CD4-positive, alpha-beta T cell treated with Interleukin-17A for 1 hour (primary cell): ENCODE measurements around the gene CNTN1.

Experiments
- DNase-seq: peaks from one replicate; pipeline ENCODE4 v3.0.0-alpha.2; 2020

Gene CNTN1

DNA sequence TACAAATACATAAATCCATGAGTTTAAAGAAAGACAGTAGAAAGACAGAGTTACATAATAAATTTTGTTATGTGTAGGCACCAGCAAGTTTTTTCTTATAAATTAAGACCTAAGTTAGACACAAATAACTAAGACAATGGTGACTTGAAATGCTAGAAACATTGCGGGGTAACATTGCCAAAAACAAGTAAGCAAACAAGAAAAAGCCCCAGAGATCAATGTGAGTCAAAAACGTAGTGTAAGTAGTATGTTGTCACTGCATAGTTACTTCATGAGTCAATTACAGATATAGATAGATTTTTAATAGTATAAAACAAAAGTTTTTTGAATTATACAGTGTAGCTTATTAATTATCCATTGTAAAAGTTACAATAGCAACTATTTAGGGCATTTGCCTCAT, 83.4 kb downstream of the CNTN1 start:
- no peak for DNase-seq

DNA sequence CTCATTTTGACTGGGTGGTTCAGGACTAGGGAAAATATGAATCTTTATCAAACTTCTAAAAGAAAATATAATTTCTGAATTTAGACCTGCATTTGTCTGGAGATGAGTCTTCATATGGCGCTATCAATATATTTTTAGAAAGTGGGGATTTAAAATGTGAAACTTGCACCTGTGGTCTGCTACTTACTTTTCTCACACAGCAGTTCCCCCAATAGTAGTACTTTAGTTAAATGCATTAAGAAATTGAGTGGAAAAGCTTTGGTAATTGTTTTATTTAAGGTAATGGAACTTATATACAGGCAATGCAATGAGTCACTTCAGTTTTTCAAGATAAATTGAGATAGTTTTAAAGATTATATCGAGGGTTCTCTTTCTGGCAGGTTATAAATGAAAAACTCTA, 91.9 kb downstream of the CNTN1 start:
- no peak for DNase-seq

DNA sequence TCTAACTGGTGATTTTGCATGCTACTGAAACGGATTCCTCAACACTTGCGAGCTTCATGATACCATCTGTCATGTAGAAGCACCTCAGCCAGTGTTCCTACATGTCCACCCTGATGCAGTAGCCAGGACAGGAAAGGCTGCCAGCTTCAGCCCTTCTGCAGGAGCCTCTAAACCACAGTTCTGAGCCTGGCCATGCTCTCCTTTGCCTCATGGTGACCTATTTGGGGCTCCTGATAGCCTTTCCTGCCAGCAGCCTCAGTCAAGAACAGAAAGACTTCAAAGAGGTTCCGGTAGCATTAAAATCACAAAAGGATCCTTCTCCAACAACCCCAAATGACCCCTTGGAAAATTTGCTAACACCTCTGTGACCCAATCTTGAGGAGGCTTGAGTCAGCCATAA, 96.0 kb downstream of the CNTN1 start:
- no peak for DNase-seq

GRCh38 chr12:40792792-40793386, 100.7 kb downstream of the CNTN1 start:
- no peak for DNase-seq

DNA sequence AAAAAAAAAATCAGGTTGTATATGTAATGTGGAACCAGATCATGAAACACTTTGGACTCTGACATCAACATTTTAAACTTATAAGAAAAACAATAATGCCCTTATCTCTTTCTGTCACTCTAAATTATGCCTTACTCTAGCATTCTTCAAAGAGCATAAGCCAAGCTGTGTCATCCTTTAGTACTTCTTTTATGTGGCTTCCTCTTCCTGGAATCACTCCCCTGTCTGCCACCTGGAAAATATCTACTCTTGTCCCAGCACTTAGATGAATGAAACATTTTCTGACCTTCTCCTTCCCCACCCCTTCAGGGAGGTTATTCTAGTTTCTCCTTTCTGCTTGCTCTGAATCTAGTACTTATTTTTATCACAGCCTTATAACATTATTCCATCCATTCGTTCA, 101.2 kb downstream of the CNTN1 start:
- no peak for DNase-seq

DNA sequence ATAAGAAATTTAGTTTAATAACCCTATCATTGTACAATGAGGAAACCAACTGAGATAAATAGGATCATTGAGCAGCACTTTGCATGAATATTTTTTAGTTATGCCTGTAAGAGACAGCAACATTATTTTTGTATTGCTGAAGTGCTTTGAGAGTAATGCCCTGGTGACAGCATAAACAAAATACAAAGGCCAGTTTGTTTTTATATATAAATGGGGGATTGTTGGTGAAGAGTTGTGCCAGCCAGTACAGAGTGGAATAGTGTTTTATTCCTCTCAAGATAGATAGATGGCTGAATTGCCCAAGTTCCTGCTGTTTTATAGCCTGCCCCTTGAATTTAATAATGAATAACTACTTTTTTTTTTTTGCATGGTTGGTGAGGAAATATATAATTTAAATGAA, 101.8 kb downstream of the CNTN1 start:
- DNase-seq, result no peak

DNA sequence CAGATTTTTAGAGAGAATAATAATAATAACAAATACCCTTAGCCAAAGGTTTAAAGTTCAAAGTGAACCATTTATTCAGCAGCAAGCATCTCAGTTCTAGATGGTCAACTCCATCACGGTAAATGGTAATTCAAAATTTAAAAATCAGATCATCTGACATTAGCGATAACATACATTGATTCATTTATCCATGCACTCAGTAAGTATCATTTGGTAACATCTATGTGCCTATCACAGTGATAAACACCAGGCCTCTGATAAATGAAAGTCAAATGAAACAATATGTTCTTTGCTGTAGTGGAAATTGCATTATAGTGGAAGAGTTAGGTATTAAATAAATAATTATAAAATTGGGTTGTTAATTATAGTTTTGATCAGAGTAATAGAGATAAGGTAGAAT, 108.8 kb downstream of the CNTN1 start:
- DNase-seq, result no peak

- DNase-seq, result no peak
Observed at GRCh38 chr12:40801861-40802260, 109.6 kb downstream of the CNTN1 start.

- DNase-seq, result no peak
Observed at GRCh38 chr12:40802656-40803055, 110.4 kb downstream of the CNTN1 start.

- DNase-seq, result no peak
Observed at GRCh38 chr12:40819436-40820108, 127.3 kb downstream of the CNTN1 start.

- no peak for DNase-seq
Observed at GRCh38 chr12:40820794-40821484, 128.7 kb downstream of the CNTN1 start.

- DNase-seq, result no peak
Observed at GRCh38 chr12:40825156-40825555, 132.9 kb downstream of the CNTN1 start.

DNA sequence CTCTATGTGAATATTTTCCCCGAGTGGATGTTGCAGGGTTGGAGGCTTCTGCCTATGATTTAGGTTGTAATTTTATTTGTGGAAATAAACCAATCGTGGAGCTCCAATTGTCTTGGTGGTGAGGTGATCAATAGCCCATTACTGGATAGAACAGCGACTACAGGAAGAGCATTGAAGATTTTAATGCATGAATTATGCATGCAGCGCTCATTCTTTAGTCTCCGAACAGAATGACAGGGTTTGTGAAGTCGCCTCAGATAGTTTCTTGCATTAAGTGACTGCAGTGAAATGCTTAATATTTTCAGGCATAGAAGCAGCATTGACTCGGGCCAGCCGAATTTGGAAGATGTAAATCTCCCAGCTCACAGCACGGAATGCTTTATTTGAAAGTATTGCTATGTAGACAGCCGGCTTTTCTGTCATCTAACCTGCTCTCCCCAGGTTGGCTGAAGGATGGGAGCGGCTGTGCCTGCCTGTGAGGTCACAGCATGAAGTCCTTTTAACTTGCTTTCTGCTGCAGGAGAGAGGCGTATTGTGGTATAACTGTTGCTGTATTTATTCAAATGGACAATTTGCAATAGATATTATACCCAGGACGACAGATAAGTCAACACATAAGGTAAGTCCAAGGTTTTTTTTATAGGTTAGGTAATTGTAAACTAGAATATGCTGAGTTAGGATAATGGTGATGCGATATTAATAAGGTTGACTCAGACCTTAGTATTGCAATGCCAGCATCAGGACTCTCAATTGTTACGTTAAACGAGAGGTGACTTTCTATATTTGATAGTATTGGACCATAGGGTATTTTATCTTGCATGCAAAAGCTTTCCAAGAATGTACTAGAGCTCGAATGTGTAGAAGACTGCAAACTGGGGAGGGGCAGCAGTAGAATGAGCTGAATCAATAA, 135.7 kb downstream of the CNTN1 start:
- no peak for DNase-seq

DNA sequence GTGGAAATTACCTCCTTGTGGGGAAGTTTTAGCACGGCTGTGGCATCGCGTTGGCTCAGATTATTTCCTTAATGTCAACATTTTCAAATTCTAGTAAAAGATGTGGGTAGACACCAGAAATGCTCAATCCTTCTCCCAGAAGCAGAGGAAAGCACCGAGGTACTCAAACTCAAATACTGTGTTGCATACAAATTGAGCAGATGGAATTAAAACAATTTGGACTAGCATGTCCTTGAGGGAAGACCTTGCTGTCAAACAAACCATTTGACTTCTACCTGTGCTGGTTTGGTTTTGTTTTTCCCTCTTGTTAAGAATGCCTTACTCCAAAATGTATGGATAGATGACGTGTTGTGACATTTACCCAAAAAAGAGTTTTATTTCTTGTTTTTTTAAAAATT, 136.4 kb downstream of the CNTN1 start:
- DNase-seq, result no peak

- DNase-seq, result no peak
Observed at GRCh38 chr12:40829738-40830144, 137.5 kb downstream of the CNTN1 start.

GRCh38 chr12:40831916-40832315, 139.7 kb downstream of the CNTN1 start:
- no peak for DNase-seq

GRCh38 chr12:40832668-40833067, 140.4 kb downstream of the CNTN1 start:
- no peak for DNase-seq

DNA sequence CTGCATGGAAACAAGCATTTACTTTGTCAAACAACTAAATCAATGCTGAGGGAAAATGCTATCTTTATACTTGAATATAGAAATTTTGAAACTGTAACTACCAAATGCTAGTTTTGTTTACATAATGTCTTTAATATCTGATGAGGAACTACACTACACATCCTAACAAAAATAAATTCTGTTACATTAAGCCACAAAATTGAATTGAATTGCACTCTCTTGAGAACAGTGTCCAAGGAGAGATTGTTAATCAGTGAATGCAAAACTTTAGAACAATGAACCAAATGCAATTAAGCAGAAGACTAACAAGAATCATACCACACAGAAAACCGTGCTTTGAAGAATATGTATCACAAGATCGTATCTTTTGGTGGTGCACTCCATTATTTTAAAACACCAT, 141.6 kb downstream of the CNTN1 start:
- no peak for DNase-seq

DNA sequence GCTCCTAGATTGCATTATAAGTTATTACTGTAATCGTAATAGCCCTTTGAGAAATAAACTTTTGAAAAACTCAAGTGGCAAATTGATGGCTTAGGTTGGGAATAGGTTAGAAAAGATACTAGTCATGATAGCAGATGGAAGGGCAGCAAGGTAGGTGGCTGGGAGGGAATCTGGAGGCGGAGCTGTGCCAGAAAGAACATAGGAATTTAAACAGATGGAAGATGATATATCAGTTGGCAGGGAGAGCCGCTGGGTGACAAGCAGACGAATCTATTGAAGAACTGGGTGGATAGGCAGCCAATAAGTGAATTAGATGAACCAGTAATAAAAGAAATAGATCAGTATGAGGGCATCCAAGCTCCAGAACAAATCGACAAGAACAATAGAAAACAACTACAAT, 142.1 kb downstream of the CNTN1 start:
- DNase-seq, result no peak

DNA sequence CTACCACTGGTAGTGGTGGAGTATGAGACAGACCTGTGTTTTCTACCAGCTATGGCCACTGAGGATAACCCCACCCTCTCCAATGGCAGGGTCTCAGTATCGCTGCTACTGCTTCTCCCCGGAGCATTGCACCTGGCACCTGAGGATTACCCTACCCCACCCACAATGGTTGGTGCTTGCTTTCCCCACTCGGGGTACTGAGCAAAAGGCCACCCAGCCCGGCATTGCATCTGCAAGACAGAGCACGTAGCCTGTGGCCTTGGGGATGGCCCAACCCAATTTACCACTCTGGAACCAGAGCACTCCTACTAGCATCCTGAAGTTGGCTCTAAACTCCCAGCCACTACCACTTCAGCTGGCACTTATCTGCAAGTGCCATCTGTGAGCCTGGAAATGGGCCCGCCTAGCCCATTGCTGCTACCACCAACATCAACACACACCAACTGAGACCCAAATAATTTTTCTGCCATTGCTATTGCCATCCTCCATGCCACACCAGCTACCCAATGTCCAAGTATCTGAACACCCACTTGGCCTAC, 145.7 kb downstream of the CNTN1 start:
- no peak for DNase-seq

GRCh38 chr12:40843495-40843894, 151.3 kb downstream of the CNTN1 start:
- no peak for DNase-seq

DNA sequence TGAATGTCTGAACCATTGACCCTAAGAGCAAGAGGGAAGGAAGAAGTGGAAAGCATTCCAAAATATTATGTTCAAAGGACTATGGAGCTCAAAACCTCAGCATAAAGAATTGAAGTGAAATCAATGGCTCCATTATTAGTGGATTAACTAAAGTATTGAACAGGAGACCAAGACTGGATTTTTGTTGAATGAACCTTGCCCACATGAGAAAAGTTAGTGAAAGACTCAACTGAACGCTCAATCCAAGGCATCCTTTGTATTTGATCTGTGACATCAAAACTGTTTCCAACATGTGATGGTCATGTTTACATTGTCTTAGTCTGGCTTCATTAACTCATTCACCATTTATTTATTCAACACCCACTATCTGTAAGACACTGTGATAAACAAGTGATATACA, 161.0 kb downstream of the CNTN1 start:
- DNase-seq, result no peak

- DNase-seq, result no peak
Observed at GRCh38 chr12:40854604-40855003, 162.4 kb downstream of the CNTN1 start.
